PC-9 (cell line): ENCODE measurements around the gene SORBS1. TPM values are rescaled to one million over a fixed set of nuclear protein-coding genes. Genes with fewer than 3 reads are reported as not detected.

Experiments
- BruUV-seq: library from RNA; stranded (reverse); fragments of 400-500 nt; replicated peaks from 2 replicates; lab custom pipeline; 2021; lab: Mats Ljungman, UMichigan
- CTCF ChIA-PET: fragments of 300-600 bp; sonication (Branson Sonifier 250); formaldehyde crosslinking; loops from one replicate; lab custom pipeline; 2022; ENCODE audit warnings: antibody characterized with exemption; lab: Charles Lee
- POLR2A ChIA-PET: fragments of 300-600 bp; sonication (Branson Sonifier 250); formaldehyde crosslinking; loops from one replicate; lab custom pipeline; 2022; ENCODE audit warnings: antibody characterized with exemption; ENCODE audit not compliant: unreplicated experiment; lab: Charles Lee
- DNase-seq, 2 experiments: peaks; one replicate each; pipeline versions ENCODE4 v3.0.0 to v3.0.0-alpha.2; 2015 to 2022; ENCODE audit warnings: mixed read lengths in 1 of 2
- H2AFZ ChIP-seq: fragments of 200-600 bp; sonication (generic); 2 replicates; pipeline ENCODE4 v1.8.1; 2017; ENCODE audit warnings: antibody characterized with exemption
- H3F3A ChIP-seq: fragments of 200-600 bp; sonication (generic); 2 replicates; pipeline ENCODE4 v1.8.1; 2017; ENCODE audit warnings: antibody characterized with exemption, mild to moderate bottlenecking, low read depth; ENCODE audit not compliant: insufficient read depth
- H3K27ac ChIP-seq: fragments of 200-600 bp; sonication (generic); 2 replicates; pipeline ENCODE4 v1.6.1; 2016; ENCODE audit warnings: mixed run types
- H3K27me3 ChIP-seq: fragments of 200-600 bp; sonication (generic); 2 replicates; pipeline ENCODE4 v1.6.1; 2016; ENCODE audit warnings: low read depth, mixed run types; ENCODE audit not compliant: insufficient read depth
- H3K36me3 ChIP-seq: fragments of 200-600 bp; sonication (generic); 2 replicates; pipeline ENCODE4 v1.6.1; 2016; ENCODE audit warnings: low read depth, mixed run types
- H3K4me1 ChIP-seq: fragments of 200-600 bp; sonication (generic); replicated peaks from 2 replicates; pipeline ENCODE4 v1.6.1; 2016; ENCODE audit warnings: mixed run types; ENCODE audit not compliant: insufficient read depth
- H3K4me2 ChIP-seq: fragments of 200-600 bp; sonication (generic); 2 replicates; pipeline ENCODE4 v1.6.1; 2017; ENCODE audit warnings: mixed run types
- H3K4me3 ChIP-seq: fragments of 200-600 bp; sonication (generic); 2 replicates; pipeline ENCODE4 v1.6.1; 2016; ENCODE audit warnings: mixed run types
- H3K79me2 ChIP-seq: fragments of 200-600 bp; sonication (generic); 2 replicates; pipeline ENCODE4 v1.6.1; 2017; ENCODE audit warnings: low read depth, mixed run types
- H3K9me2 ChIP-seq: fragments of 200-600 bp; sonication (generic); 2 replicates; pipeline ENCODE4 v1.8.1; 2017; ENCODE audit warnings: mild to moderate bottlenecking; ENCODE audit not compliant: insufficient read depth
- H3K9me3 ChIP-seq: fragments of 200-600 bp; sonication (generic); 2 replicates; pipeline ENCODE4 v1.8.1; 2016; ENCODE audit warnings: low read depth; ENCODE audit not compliant: insufficient read depth
- H4K20me1 ChIP-seq: fragments of 200-600 bp; sonication (generic); 2 replicates; pipeline ENCODE4 v1.8.1; 2017; ENCODE audit not compliant: insufficient read depth
- EZH2 ChIP-seq: fragments of 200-600 bp; sonication (generic); IDR thresholded peaks from 2 replicates; pipeline ENCODE4 v1.8.0; 2017; ENCODE audit warnings: antibody characterized with exemption, low read depth
- intact Hi-C: fragments of 100-400 bp; cut with micrococcal nuclease; formaldehyde crosslinking; loops from one replicate; pipeline ENCODE4 v1.10.0; 2022; ENCODE audit not compliant: unreplicated experiment
- total RNA-seq: library from RNA; stranded (reverse); gene quantifications from 2 replicates; pipeline ENCODE4 v1.2.3, GENCODE V29; 2021
- TF ChIP-seq, protein P1 (sequence below): fragments of 200-600 bp; sonication (generic); conservative IDR thresholded peaks from 2 replicates; pipeline ENCODE4 v1.6.1; 2017; ENCODE audit warnings: mixed run types, antibody characterized with exemption, mild to moderate bottlenecking, moderate library complexity

SORBS1 gene
- total RNA-seq, 1 experiment from 2014 or later: 5.0 TPM

DNA sequence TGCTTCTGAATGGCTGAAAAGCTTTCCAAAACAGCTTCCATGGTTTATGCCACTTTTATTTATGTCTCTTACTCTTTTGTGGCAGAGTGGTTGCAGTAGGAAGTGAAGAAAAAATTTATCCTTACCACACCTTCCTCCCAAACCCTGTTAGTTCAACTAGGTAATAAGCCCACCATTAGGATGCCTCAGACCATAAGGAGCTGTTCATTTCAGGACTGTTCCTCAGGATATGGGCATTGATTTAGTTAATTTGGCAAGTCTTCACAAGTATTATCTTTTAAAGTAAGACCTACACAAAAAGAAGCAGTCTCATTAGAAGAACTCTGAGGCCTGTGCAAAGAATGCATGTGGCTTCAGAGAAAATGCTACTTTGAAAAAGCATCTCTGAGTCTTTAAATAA lies 187.5 kb downstream of the SORBS1 start:
- no peaks in the 10 kb centered on the region for H3K27me3 ChIP-seq
- no peak overlapping the region for H3K27ac ChIP-seq
- no peaks in the 10 kb centered on the region for H3F3A ChIP-seq
- ChIA-PET POLR2A (no interaction called here), CTCF (interaction anchor here (1.1 to 2.9 kb wide), 5 partner anchors 8 to 320 kb away, joined by 3 to 17 read pairs (median 4); partner anchors contain the start of gene TCTN3)
- BruUV-seq: no TSS peak
- H3K4me2 ChIP-seq: no peak overlapping the region
- no peaks in the 10 kb centered on the region for H3K9me2 ChIP-seq
- no peaks in the 10 kb centered on the region for H3K79me2 ChIP-seq
- no peaks in the 10 kb centered on the region for H4K20me1 ChIP-seq
- H3K4me3 ChIP-seq: no peak overlapping the region
- H2AFZ ChIP-seq: no peak overlapping the region
- H3K9me3 ChIP-seq: no peaks in the 10 kb centered on the region
- H3K36me3 ChIP-seq: no peaks in the 10 kb centered on the region
- no peaks in the 10 kb centered on the region for H3K4me1 ChIP-seq
- intact Hi-C loops: loop anchor here (1.0 to 10.0 kb wide), 4 partner anchors 57 to 491 kb away; no protein-coding TSS in a partner anchor
- no peak for DNase-seq
- TF ChIP-seq, protein P1, sequence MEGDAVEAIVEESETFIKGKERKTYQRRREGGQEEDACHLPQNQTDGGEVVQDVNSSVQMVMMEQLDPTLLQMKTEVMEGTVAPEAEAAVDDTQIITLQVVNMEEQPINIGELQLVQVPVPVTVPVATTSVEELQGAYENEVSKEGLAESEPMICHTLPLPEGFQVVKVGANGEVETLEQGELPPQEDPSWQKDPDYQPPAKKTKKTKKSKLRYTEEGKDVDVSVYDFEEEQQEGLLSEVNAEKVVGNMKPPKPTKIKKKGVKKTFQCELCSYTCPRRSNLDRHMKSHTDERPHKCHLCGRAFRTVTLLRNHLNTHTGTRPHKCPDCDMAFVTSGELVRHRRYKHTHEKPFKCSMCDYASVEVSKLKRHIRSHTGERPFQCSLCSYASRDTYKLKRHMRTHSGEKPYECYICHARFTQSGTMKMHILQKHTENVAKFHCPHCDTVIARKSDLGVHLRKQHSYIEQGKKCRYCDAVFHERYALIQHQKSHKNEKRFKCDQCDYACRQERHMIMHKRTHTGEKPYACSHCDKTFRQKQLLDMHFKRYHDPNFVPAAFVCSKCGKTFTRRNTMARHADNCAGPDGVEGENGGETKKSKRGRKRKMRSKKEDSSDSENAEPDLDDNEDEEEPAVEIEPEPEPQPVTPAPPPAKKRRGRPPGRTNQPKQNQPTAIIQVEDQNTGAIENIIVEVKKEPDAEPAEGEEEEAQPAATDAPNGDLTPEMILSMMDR: no peak
- TF ChIP-seq EZH2: no peak

DNA sequence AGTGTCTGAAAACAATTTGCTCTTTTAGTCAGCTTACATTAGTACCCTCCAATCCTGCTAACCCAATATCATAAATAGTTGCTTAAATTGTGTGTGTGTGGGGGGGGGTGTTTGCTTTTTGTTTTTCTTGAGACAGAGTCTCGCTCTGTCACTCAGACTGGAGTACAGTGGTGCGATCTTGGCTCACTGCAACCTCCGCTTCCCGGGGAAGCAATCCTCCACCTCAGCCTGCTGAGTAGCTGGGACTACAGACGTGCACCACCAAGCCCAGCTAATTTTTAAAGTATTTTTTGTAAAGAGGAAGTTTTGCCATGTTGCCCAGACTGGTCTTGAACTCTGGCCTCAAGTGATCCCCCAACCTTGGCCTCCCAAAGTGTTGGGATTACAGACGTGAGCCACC lies 196.8 kb downstream of the SORBS1 start:
- H3K4me1 ChIP-seq: no peaks in the 10 kb centered on the region
- no TSS peak for BruUV-seq
- H3K4me2 ChIP-seq: no peak overlapping the region
- CTCF ChIA-PET: interaction anchor here (0.7 to 4.2 kb wide), 3 partner anchors 42 to 163 kb away, joined by 3 to 18 read pairs (median 7); no protein-coding TSS in a partner anchor
- intact Hi-C loops: loop anchor here (5.0 to 10.0 kb wide), 3 partner anchors 102 to 740 kb away; no protein-coding TSS in a partner anchor
- no peaks in the 10 kb centered on the region for H3K36me3 ChIP-seq
- H3K27ac ChIP-seq: no peak overlapping the region
- H3K79me2 ChIP-seq: no peaks in the 10 kb centered on the region
- no peak overlapping the region for H3K4me3 ChIP-seq
- H3K9me2 ChIP-seq: no peaks in the 10 kb centered on the region
- no peaks in the 10 kb centered on the region for H3K9me3 ChIP-seq
- H2AFZ ChIP-seq: no peak overlapping the region
- no peaks in the 10 kb centered on the region for H4K20me1 ChIP-seq
- TF ChIP-seq, protein P1: no peak
- no peak for TF ChIP-seq EZH2
- no peaks in the 10 kb centered on the region for H3K27me3 ChIP-seq
- H3F3A ChIP-seq: 0 out of 2 replicates have a peak, but pooled peaks cover 4% of the 10 kb centered on the region
- POLR2A ChIA-PET: interaction anchor here (0.6 kb wide), 1 partner anchor 138 kb away, joined by 3 read pairs; no protein-coding TSS in a partner anchor
- no peak for DNase-seq

DNA sequence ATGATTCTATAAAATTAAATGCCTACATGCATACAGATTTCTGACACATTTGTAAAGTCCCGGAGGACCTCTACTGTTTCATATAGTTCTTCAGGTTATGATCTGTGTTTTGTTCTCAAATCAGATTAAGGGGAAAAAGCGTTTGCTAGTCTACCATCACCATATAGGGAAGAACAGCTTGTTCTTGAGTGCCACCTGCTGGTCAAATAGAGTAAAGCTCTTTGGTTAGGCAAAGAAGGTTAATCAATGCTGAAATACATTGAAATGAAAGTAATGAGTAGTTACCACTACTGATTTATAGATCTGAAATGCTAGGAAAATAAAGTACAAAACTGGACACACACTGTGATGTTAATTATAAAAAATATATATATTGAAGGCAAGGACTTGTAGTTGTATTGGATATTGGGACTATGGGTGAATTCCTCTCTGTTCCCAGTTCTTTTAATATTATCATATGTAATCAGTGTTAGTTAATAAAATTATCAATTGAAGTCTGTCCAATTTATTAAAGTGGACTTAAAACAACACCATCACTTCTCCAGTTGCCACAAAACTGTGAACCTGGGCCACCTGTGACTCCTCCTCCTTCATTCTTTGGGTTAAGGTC lies 197.8 kb downstream of the SORBS1 start:
- ChIA-PET CTCF (interaction anchor here (0.6 to 4.2 kb wide), 3 partner anchors 67 to 162 kb away, joined by 3 to 18 read pairs (median 4); no protein-coding TSS in a partner anchor), POLR2A (interaction anchor here (0.6 kb wide), 1 partner anchor 137 kb away, joined by 3 read pairs; no protein-coding TSS in a partner anchor)
- H3K4me3 ChIP-seq: no peak overlapping the region
- no peaks in the 10 kb centered on the region for H3K4me1 ChIP-seq
- intact Hi-C loops: loop anchor here (1.0 to 10.0 kb wide), 7 partner anchors 73 to 739 kb away; no protein-coding TSS in a partner anchor
- 0 out of 2 replicates have a peak, but pooled peaks cover 4% of the 10 kb centered on the region for H3F3A ChIP-seq
- H3K27me3 ChIP-seq: no peaks in the 10 kb centered on the region
- H3K79me2 ChIP-seq: no peaks in the 10 kb centered on the region
- no peaks in the 10 kb centered on the region for H4K20me1 ChIP-seq
- no peak overlapping the region for H2AFZ ChIP-seq
- peak; percentile 33 to 43 for DNase-seq
- TF ChIP-seq, protein P1: peak; percentile 88
- no peak for TF ChIP-seq EZH2
- BruUV-seq: no TSS peak
- H3K27ac ChIP-seq: no peak overlapping the region
- no peaks in the 10 kb centered on the region for H3K36me3 ChIP-seq
- no peaks in the 10 kb centered on the region for H3K9me2 ChIP-seq
- H3K4me2 ChIP-seq: no peak overlapping the region
- H3K9me3 ChIP-seq: no peaks in the 10 kb centered on the region
